HepG2 (cell line): Measurements from ENCODE around the gene MTA2. TPM values are rescaled to one million over a fixed set of nuclear protein-coding genes. Genes with fewer than 3 reads are reported as not detected.

ENCODE experiments used
- CBX2 ChIP-seq, 2 experiments: fragments of 200-600 bp in 1 of 2; sonication (generic); formaldehyde crosslinking in 1 of 2; IDR thresholded peaks; 2 replicates each; pipeline versions ENCODE4 v1.7.0 to v1.8.1; 2018 to 2022; ENCODE audit warnings: low read depth in 2 of 2, low read length in 1 of 2, mild to moderate bottlenecking in 1 of 2, missing genetic modification reagents in 1 of 2
- CHD4 ChIP-seq: fragments of 200-600 bp; sonication (generic); IDR thresholded peaks from 2 replicates; pipeline ENCODE4 v1.7.0; 2017; ENCODE audit warnings: mild to moderate bottlenecking, low read length, borderline replicate concordance
- CSRNP2 ChIP-seq: sonication (generic); formaldehyde crosslinking; conservative IDR thresholded peaks from 2 replicates; pipeline ENCODE4 v1.8.0; 2022; ENCODE audit warnings: low read depth, missing genetic modification reagents
- HBP1 ChIP-seq: IDR thresholded peaks from 2 replicates; pipeline ENCODE4 v1.6.1; 2016; ENCODE audit warnings: low read depth, control low read depth
- HNRNPLL ChIP-seq: fragments of 200-400 bp; formaldehyde crosslinking; IDR thresholded peaks from 2 replicates; pipeline ENCODE4 v1.6.1; 2017; ENCODE audit warnings: mild to moderate bottlenecking, low read depth, low read length; ENCODE audit not compliant: poor library complexity, severe bottlenecking
- NFE2 ChIP-seq: sonication (generic); formaldehyde crosslinking; IDR thresholded peaks from 2 replicates; pipeline ENCODE4 v1.4.0; 2020; ENCODE audit warnings: missing genetic modification reagents
- PHF8 ChIP-seq: sonication (generic); formaldehyde crosslinking; IDR thresholded peaks from 2 replicates; pipeline ENCODE4 v1.5.0; 2020; ENCODE audit warnings: missing genetic modification reagents
- PREB ChIP-seq: sonication (generic); formaldehyde crosslinking; IDR thresholded peaks from 2 replicates; pipeline ENCODE4 v1.4.0; 2020; ENCODE audit warnings: missing genetic modification reagents
- TEAD3 ChIP-seq: optimal IDR thresholded peaks from 2 replicates; pipeline ENCODE3; 2016; ENCODE audit warnings: borderline replicate concordance
- ZBTB21 ChIP-seq: sonication (generic); formaldehyde crosslinking; IDR thresholded peaks from 2 replicates; pipeline ENCODE4 v1.4.0; 2020; ENCODE audit warnings: missing genetic modification reagents
- ZNF230 ChIP-seq: sonication (generic); formaldehyde crosslinking; IDR thresholded peaks from 2 replicates; pipeline ENCODE4 v1.4.0; 2020; ENCODE audit warnings: mild to moderate bottlenecking, missing genetic modification reagents
- ZNF503 ChIP-seq: sonication (generic); formaldehyde crosslinking; IDR thresholded peaks from 2 replicates; pipeline ENCODE4 v1.4.0; 2020; ENCODE audit warnings: missing genetic modification reagents
- ZNF543 ChIP-seq: sonication (generic); formaldehyde crosslinking; IDR thresholded peaks from 2 replicates; pipeline ENCODE4 v1.4.0; 2020; ENCODE audit warnings: mild to moderate bottlenecking, missing genetic modification reagents
- ZNF576 ChIP-seq: sonication (generic); formaldehyde crosslinking; IDR thresholded peaks from 2 replicates; pipeline ENCODE4 v1.4.0; 2020; ENCODE audit warnings: mild to moderate bottlenecking, missing genetic modification reagents
- ZNF614 ChIP-seq: IDR thresholded peaks from 2 replicates; pipeline ENCODE4 v1.6.1; 2018; ENCODE audit warnings: missing biosample characterization, missing genetic modification reagents, inconsistent platforms, borderline replicate concordance
- ZNF7 ChIP-seq: IDR thresholded peaks from 2 replicates; pipeline ENCODE4 v1.6.1; 2016; ENCODE audit warnings: missing biosample characterization, missing genetic modification reagents
- ZNF747 ChIP-seq: sonication (generic); formaldehyde crosslinking; IDR thresholded peaks from 2 replicates; pipeline ENCODE4 v1.8.1; 2023; ENCODE audit warnings: missing genetic modification reagents, mild to moderate bottlenecking, borderline replicate concordance
- ZNF776 ChIP-seq: sonication (generic); formaldehyde crosslinking; IDR thresholded peaks from 2 replicates; pipeline ENCODE4 v1.4.0; 2020; ENCODE audit warnings: mild to moderate bottlenecking, missing genetic modification reagents
- polyA plus RNA-seq, 8 experiments: library from polyadenylated mRNA; depleted of rRNA in 3 of 8; stranded (reverse) in 7 of 8; unstranded in 1 of 8; fragments of >200 nt; fragmentation: Illumina TruSeq in 4 of 8; extraction: Trizol in 4 of 8; gene quantifications; 2 replicates each; pipeline versions ENCODE4 v1.2.1 to v1.2.3, GENCODE V29; 2011 to 2016; ENCODE audit warnings: low read depth in 4 of 8, missing spikeins in 1 of 8, mixed read lengths in 1 of 8; ENCODE audit not compliant: insufficient read depth in 1 of 8
- total RNA-seq, 5 experiments: library from RNA; depleted of rRNA; stranded (reverse); fragments of >200 nt; fragmentation: Illumina TruSeq; extraction: Trizol; gene quantifications; 2 replicates each; pipeline ENCODE4 v1.2.3, GENCODE V29; 2016; ENCODE audit warnings: low read depth in 1 of 5
- TF ChIP-seq, protein P1 (sequence below): sonication (generic); formaldehyde crosslinking; IDR thresholded peaks from 2 replicates; pipeline ENCODE4 v1.8.0; 2022; ENCODE audit warnings: missing genetic modification reagents, low read depth, mild to moderate bottlenecking, borderline replicate concordance
- TF ChIP-seq, protein P2 (sequence below), 2 experiments: sonication (generic) in 1 of 2; formaldehyde crosslinking in 1 of 2; IDR thresholded peaks; 2 replicates each; pipeline versions ENCODE4 v1.4.0 to v1.6.1; 2018 to 2020; ENCODE audit warnings: missing genetic modification reagents in 2 of 2, borderline replicate concordance in 1 of 2, low read depth in 1 of 2, mild to moderate bottlenecking in 1 of 2, missing biosample characterization in 1 of 2

The MTA2 gene
- total and polyA plus RNA-seq, 2 of the 13 experiments (the other 11 are each of a cell fraction or from before 2014, with no cell fraction given), result 14.0 to 70.0 TPM

GRCh38 chr11:62591448-62592145 is 10.1 kb downstream of the MTA2 start, which contains the start of gene TUT1 (continued):
- peak; percentile 87; the same call in 1 of the 2 replicates for TF ChIP-seq HBP1 (CRISPR knock-in tag)
- TF ChIP-seq, protein P1, sequence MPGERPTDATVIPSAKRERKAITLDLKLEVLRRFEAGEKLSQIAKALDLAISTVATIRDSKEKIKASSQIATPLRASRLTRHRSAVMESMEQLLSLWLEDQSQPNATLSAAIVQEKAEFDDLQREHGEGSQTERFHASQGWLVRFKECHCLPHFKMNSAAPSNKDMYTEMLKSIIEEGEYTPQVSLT, result no peak
- peak; percentile 92 for TF ChIP-seq ZNF614 (CRISPR knock-in tag)
- TF ChIP-seq, protein P2, sequence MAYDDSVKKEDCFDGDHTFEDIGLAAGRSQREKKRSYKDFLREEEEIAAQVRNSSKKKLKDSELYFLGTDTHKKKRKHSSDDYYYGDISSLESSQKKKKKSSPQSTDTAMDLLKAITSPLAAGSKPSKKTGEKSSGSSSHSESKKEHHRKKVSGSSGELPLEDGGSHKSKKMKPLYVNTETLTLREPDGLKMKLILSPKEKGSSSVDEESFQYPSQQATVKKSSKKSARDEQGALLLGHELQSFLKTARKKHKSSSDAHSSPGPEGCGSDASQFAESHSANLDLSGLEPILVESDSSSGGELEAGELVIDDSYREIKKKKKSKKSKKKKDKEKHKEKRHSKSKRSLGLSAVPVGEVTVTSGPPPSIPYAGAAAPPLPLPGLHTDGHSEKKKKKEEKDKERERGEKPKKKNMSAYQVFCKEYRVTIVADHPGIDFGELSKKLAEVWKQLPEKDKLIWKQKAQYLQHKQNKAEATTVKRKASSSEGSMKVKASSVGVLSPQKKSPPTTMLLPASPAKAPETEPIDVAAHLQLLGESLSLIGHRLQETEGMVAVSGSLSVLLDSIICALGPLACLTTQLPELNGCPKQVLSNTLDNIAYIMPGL (CRISPR knock-in tag; IDR thresholded peaks at IDR 0.05; ENCODE audit: borderline replicate concordance in 1 of 2, low read depth in 1 of 2), result peak; percentile 87 to 92
- peak; percentile 52; the same call in 1 of the 2 replicates for TF ChIP-seq CHD4
- no peak for TF ChIP-seq CBX2 (IDR thresholded peaks at IDR 0.05; ENCODE audit: low read depth, low read length)
- no peak for TF ChIP-seq CBX2 (CRISPR knock-in tag; IDR thresholded peaks at IDR 0.05; ENCODE audit: low read depth)
- peak; percentile 87 for TF ChIP-seq TEAD3 (CRISPR knock-in tag)
- TF ChIP-seq PHF8 (CRISPR knock-in tag), result peak; percentile 70
- peak; percentile 97 for TF ChIP-seq HNRNPLL
- TF ChIP-seq NFE2 (CRISPR knock-in tag), result no peak
- TF ChIP-seq ZNF543, result peak; percentile 75; the same call in 1 of the 2 replicates
- TF ChIP-seq ZNF503 (CRISPR knock-in tag), result no peak
- no peak for TF ChIP-seq PREB (CRISPR knock-in tag)
- no peak for TF ChIP-seq ZNF576
- no peak for TF ChIP-seq ZNF230 (CRISPR knock-in tag)
- TF ChIP-seq ZNF776 (CRISPR knock-in tag), result no peak
- no peak for TF ChIP-seq CSRNP2
- TF ChIP-seq ZNF7 (CRISPR knock-in tag), result no peak
- TF ChIP-seq ZBTB21 (CRISPR knock-in tag), result peak; percentile 67
- peak; percentile 91; the same call in 1 of the 2 replicates for TF ChIP-seq ZNF747 (CRISPR knock-in tag)
